ENCODE results near the gene DTWD2.
"Not testable (repeated sequence)": the region's sequence is repeated elsewhere in the genome, so short reads cannot be mapped to it uniquely, and the experiment has no call there.

DNA sequence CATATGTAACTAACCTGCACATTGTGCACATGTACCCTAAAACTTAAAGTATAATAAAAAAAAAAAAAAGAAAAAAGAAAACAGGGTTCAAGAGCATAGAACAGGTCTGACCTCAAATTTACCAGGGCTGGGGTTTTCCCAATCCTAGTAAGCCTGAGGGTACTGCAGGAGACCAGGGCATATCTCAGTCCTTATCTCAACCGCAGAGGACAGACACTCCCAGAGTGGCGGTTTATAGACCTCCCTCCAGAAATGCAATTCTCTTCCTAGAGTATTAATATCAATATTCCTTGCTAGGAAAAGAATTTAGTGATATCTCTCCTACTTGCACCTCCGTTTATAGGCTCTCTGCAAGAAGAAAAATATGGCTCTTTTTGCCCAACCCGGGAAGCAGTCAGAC lies 136.6 kb downstream of the DTWD2 start:
- not testable (repeated sequence) for TF ChIP-seq CTCF (IDR thresholded peaks at IDR 0.05); TCF7L2 (IDR thresholded peaks at IDR 0.05; ENCODE audit: low read depth, low read length); REST (IDR thresholded peaks at IDR 0.05; ENCODE audit: insufficient read depth in 1 of 2, low read depth in 2 of 2, low read length in 1 of 2)
